ENCODE measurements around the gene COA5.

DNA sequence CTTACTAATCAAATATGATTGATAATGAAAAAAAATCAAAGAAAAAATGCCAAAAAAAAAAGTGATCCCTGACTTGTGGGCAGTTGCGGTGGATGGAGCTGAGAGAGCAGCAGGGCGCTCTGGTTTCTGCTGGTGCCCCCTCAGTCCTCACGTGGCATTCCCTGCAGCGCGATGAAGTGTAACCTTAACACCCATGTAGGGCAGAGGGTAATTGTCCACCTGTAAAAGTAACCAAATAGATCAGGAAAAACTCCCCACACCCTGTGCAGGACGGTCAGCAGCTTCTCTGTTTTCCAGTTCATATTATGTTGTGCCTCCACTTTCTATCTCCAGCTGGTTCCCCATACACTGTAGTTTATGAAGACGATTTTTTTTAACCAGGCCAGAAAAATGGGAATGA is 25.0 kb downstream of the COA5 start:
- TF ChIP-seq, protein P1, sequence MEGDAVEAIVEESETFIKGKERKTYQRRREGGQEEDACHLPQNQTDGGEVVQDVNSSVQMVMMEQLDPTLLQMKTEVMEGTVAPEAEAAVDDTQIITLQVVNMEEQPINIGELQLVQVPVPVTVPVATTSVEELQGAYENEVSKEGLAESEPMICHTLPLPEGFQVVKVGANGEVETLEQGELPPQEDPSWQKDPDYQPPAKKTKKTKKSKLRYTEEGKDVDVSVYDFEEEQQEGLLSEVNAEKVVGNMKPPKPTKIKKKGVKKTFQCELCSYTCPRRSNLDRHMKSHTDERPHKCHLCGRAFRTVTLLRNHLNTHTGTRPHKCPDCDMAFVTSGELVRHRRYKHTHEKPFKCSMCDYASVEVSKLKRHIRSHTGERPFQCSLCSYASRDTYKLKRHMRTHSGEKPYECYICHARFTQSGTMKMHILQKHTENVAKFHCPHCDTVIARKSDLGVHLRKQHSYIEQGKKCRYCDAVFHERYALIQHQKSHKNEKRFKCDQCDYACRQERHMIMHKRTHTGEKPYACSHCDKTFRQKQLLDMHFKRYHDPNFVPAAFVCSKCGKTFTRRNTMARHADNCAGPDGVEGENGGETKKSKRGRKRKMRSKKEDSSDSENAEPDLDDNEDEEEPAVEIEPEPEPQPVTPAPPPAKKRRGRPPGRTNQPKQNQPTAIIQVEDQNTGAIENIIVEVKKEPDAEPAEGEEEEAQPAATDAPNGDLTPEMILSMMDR (conservative IDR thresholded peaks at IDR 0.05; ENCODE audit: low read depth, low read length) = no peak
- TF ChIP-seq EZH2 (IDR thresholded peaks at IDR 0.05; ENCODE audit: borderline replicate concordance, low read depth, low read length, poor library complexity, severe bottlenecking) = no peak

All from A673 (cell line).